Neural progenitor cell (in vitro differentiated cells): ENCODE data around the gene PRKAG3. TPM values are rescaled to one million over a fixed set of nuclear protein-coding genes. Genes with fewer than 3 reads are reported as not detected.

Experiments
- DNase-seq: peaks from one replicate; pipeline ENCODE4 v3.0.0-alpha.2; 2016; ENCODE audit warnings: low spot score
- H2AFZ ChIP-seq: fragments of 200-600 bp; sonication (generic); replicated peaks from 2 replicates; pipeline ENCODE4 v1.6.1; 2016; ENCODE audit warnings: antibody characterized with exemption
- H3F3A ChIP-seq: fragments of 200-600 bp; sonication (generic); 2 replicates; pipeline ENCODE4 v1.6.1; 2016; ENCODE audit warnings: antibody characterized with exemption, low read depth
- H3K27ac ChIP-seq: fragments of 200-600 bp; sonication (generic); 2 replicates; pipeline ENCODE4 v1.5.1; 2016; ENCODE audit warnings: mild to moderate bottlenecking
- H3K27me3 ChIP-seq: fragments of 200-600 bp; sonication (generic); 2 replicates; pipeline ENCODE4 v1.6.1; 2016; ENCODE audit warnings: mild to moderate bottlenecking, moderate library complexity
- H3K36me3 ChIP-seq: fragments of 200-600 bp; sonication (generic); 2 replicates; pipeline ENCODE4 v1.5.1; 2016
- H3K4me1 ChIP-seq: fragments of 200-600 bp; sonication (generic); 2 replicates; pipeline ENCODE4 v1.6.1; 2016; ENCODE audit warnings: mixed run types
- H3K4me2 ChIP-seq: fragments of 200-600 bp; sonication (generic); 2 replicates; pipeline ENCODE4 v1.6.1; 2016
- H3K4me3 ChIP-seq: fragments of 200-600 bp; sonication (generic); 2 replicates; pipeline ENCODE4 v1.5.1; 2016
- H3K79me2 ChIP-seq: fragments of 200-600 bp; sonication (generic); 2 replicates; pipeline ENCODE4 v1.6.1; 2016; ENCODE audit warnings: low read depth
- H3K9ac ChIP-seq: fragments of 200-600 bp; sonication (generic); 2 replicates; pipeline ENCODE4 v1.6.1; 2016
- H3K9me3 ChIP-seq: fragments of 200-600 bp; sonication (generic); 2 replicates; pipeline ENCODE4 v1.5.1; 2016; ENCODE audit warnings: low read depth
- H4K20me1 ChIP-seq: fragments of 200-600 bp; sonication (generic); 2 replicates; pipeline ENCODE4 v1.6.1; 2016; ENCODE audit warnings: low read depth
- H3K27ac Mint-ChIP-seq: 3 replicates; pipeline ENCODE4 v1.8.0; 2021; ENCODE audit warnings: mixed read lengths
- H3K27me3 Mint-ChIP-seq: 2 replicates; pipeline ENCODE4 v1.8.0; 2022; ENCODE audit warnings: low read depth, mild to moderate bottlenecking, inconsistent platforms, moderate library complexity, mixed read lengths; ENCODE audit not compliant: insufficient read depth
- H3K36me3 Mint-ChIP-seq: 3 replicates; pipeline ENCODE4 v1.8.0; 2021; ENCODE audit warnings: mixed read lengths
- H3K4me1 Mint-ChIP-seq: 3 replicates; pipeline ENCODE4 v1.8.0; 2021; ENCODE audit warnings: mixed read lengths
- H3K4me3 Mint-ChIP-seq: 3 replicates; pipeline ENCODE4 v1.8.0; 2021; ENCODE audit warnings: mild to moderate bottlenecking, moderate library complexity, mixed read lengths
- H3K9me3 Mint-ChIP-seq: 3 replicates; pipeline ENCODE4 v1.8.0; 2020; ENCODE audit warnings: mixed read lengths
- CTCF ChIP-seq: fragments of 200-600 bp; sonication (generic); IDR thresholded peaks from 2 replicates; pipeline ENCODE4 v1.5.1; 2017; ENCODE audit warnings: antibody characterized with exemption, mild to moderate bottlenecking
- EZH2 ChIP-seq: fragments of 200-600 bp; sonication (generic); IDR thresholded peaks from 2 replicates; pipeline ENCODE4 v1.6.1; 2017; ENCODE audit warnings: antibody characterized with exemption, mild to moderate bottlenecking, moderate library complexity
- EZH2phosphoT487 ChIP-seq: fragments of 200-600 bp; sonication (generic); IDR thresholded peaks from 2 replicates; pipeline ENCODE4 v1.6.1; 2017; ENCODE audit warnings: antibody characterized with exemption
- total RNA-seq: library from RNA; depleted of rRNA; stranded (reverse); fragments of >200 nt; gene quantifications from 2 replicates; pipeline ENCODE4 v1.2.3, GENCODE V29; 2015; ENCODE audit warnings: low replicate concordance

PRKAG3 gene
- total RNA-seq, 1 donor from 2014 or later, result not detected

DNA sequence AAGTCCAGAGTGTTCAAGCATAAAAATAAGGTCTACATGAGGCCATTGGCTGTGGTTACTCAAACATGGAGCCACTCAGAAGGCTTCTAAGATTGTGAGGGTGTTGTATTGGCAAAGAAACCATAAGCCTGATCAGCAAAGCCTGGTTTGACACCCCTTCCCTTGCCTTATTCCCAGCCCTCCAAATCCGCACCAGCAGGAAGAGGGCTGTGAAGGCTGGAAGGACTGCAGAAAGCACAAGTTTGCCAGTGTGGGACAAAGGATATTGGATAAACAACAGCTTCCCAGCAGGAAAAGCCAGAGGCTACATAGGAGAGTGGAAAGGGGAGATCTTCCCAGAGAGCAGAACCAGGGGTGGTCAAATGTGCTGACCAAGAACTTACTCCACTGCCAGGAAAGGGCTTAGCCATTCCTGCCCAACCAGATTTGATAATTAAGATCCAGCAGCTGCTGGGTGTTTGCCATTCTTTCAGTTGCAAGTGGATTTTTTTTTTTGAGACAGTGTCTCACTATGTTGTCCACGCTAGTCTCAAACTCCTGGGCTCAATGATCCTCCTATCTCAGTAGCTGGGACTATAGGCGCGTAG, 1.5 kb upstream of the PRKAG3 start:
- Mint-ChIP-seq H3K36me3 (no peaks in the 10 kb centered on the region), H3K27me3 (peaks cover 18% of the 10 kb centered on the region), H3K4me3 (no peak overlapping the region), H3K9me3 (peaks cover 3% of the 10 kb centered on the region), H3K27ac (no peak overlapping the region), H3K4me1 (no peaks in the 10 kb centered on the region)
- H3K4me1 ChIP-seq, result no peaks in the 10 kb centered on the region
- no peak for TF ChIP-seq CTCF
- no peak for TF ChIP-seq EZH2
- TF ChIP-seq EZH2phosphoT487, result no peak
- H3K27me3 ChIP-seq, result peaks cover 31% of the 10 kb centered on the region
- no peaks in the 10 kb centered on the region for H3K9me3 ChIP-seq
- no peaks in the 10 kb centered on the region for H3F3A ChIP-seq
- no peak overlapping the region for H3K9ac ChIP-seq
- DNase-seq, result no peak
- no peak overlapping the region for H2AFZ ChIP-seq
- H3K27ac ChIP-seq, result no peak overlapping the region
- H3K36me3 ChIP-seq, result no peaks in the 10 kb centered on the region
- no peak overlapping the region for H3K4me2 ChIP-seq
- H3K79me2 ChIP-seq, result no peaks in the 10 kb centered on the region
- H4K20me1 ChIP-seq, result no peaks in the 10 kb centered on the region
- H3K4me3 ChIP-seq, result no peak overlapping the region

- DNase-seq, result no peak
- Histone ChIP-seq H3K4me3 (no peak overlapping the region), H3F3A (no peaks in the 10 kb centered on the region), H3K4me1 (no peaks in the 10 kb centered on the region), H3K9ac (no peak overlapping the region), H3K79me2 (no peaks in the 10 kb centered on the region), H3K4me2 (no peak overlapping the region), H2AFZ (no peak overlapping the region), H3K9me3 (no peaks in the 10 kb centered on the region), H3K36me3 (no peaks in the 10 kb centered on the region), H3K27ac (no peak overlapping the region), H3K27me3 (peaks cover 25% of the 10 kb centered on the region), H4K20me1 (no peaks in the 10 kb centered on the region)
- TF ChIP-seq EZH2 (no peak), CTCF (no peak), EZH2phosphoT487 (no peak)
- Mint-ChIP-seq H3K9me3 (peaks cover 1% of the 10 kb centered on the region), H3K27me3 (peaks cover 15% of the 10 kb centered on the region), H3K27ac (no peak overlapping the region), H3K4me1 (no peaks in the 10 kb centered on the region), H3K4me3 (no peak overlapping the region), H3K36me3 (no peaks in the 10 kb centered on the region)
Observed at GRCh38 chr2:218832520-218832919, 917 bp upstream of the PRKAG3 start.

- Mint-ChIP-seq H3K27ac (no peak overlapping the region), H3K9me3 (no peaks in the 10 kb centered on the region), H3K4me3 (no peak overlapping the region), H3K27me3 (peaks cover 15% of the 10 kb centered on the region), H3K36me3 (no peaks in the 10 kb centered on the region), H3K4me1 (no peaks in the 10 kb centered on the region)
- no peak overlapping the region for H3K27ac ChIP-seq
- no peaks in the 10 kb centered on the region for H3K79me2 ChIP-seq
- no peak overlapping the region for H3K9ac ChIP-seq
- no peaks in the 10 kb centered on the region for H3K4me1 ChIP-seq
- peaks cover 22% of the 10 kb centered on the region for H3K27me3 ChIP-seq
- H3K4me2 ChIP-seq, result no peak overlapping the region
- H2AFZ ChIP-seq, result no peak overlapping the region
- no peak for DNase-seq
- H3K36me3 ChIP-seq, result no peaks in the 10 kb centered on the region
- no peaks in the 10 kb centered on the region for H3F3A ChIP-seq
- no peak for TF ChIP-seq CTCF
- no peak for TF ChIP-seq EZH2phosphoT487
- TF ChIP-seq EZH2, result no peak
- no peak overlapping the region for H3K4me3 ChIP-seq
- no peaks in the 10 kb centered on the region for H4K20me1 ChIP-seq
- H3K9me3 ChIP-seq, result no peaks in the 10 kb centered on the region
Observed at GRCh38 chr2:218832081-218832480, 478 bp upstream of the PRKAG3 start.
